ENCODE data around the gene SAMD8. TPM values are rescaled to one million over a fixed set of nuclear protein-coding genes. Genes with fewer than 3 reads are reported as not detected.

The SAMD8 gene
- total RNA-seq, 1 experiment from 2014 or later: 28.1 TPM

- ChIA-PET CTCF (interaction anchor here (0.7 kb wide), 2 partner anchors 45 to 794 kb away, joined by 3 to 5 read pairs; a partner anchor contains a TSS), POLR2A (interaction anchor here (0.6 kb wide), 1 partner anchor 79 kb away, joined by 3 read pairs; no protein-coding TSS in a partner anchor)
- Mint-ChIP-seq H3K4me3 (ENCODE audit: unreplicated experiment) (no peak overlapping the region), H3K9me3 (ENCODE audit: unreplicated experiment) (no peaks in the 10 kb centered on the region), H3K27me3 (ENCODE audit: insufficient read depth, unreplicated experiment) (no peaks in the 10 kb centered on the region), H3K36me3 (ENCODE audit: insufficient read depth, unreplicated experiment) (no peaks in the 10 kb centered on the region), H3K4me1 (ENCODE audit: insufficient read depth, unreplicated experiment) (peaks cover 4% of the 10 kb centered on the region), H3K27ac (ENCODE audit: low read depth, unreplicated experiment) (no peak overlapping the region)
- intact Hi-C loops (cut with micrococcal nuclease): no loop called here
- DNase-seq (ENCODE audit: unreplicated experiment): no peak
- no peak for TF ChIP-seq CTCF (IDR thresholded peaks at IDR 0.05; ENCODE audit: unreplicated experiment)
- BruUV-seq (replicated peaks): no TSS peak
Observed at GRCh38 chr10:75063461-75064230, 47.8 kb upstream of the SAMD8 start.

GRCh38 chr10:75065076-75065475 lies 46.4 kb upstream of the SAMD8 start:
- Mint-ChIP-seq H3K36me3 (ENCODE audit: insufficient read depth, unreplicated experiment) (no peaks in the 10 kb centered on the region), H3K9me3 (ENCODE audit: unreplicated experiment) (no peaks in the 10 kb centered on the region), H3K4me3 (ENCODE audit: unreplicated experiment) (no peak overlapping the region), H3K4me1 (ENCODE audit: insufficient read depth, unreplicated experiment) (peaks cover 6% of the 10 kb centered on the region), H3K27me3 (ENCODE audit: insufficient read depth, unreplicated experiment) (no peaks in the 10 kb centered on the region), H3K27ac (ENCODE audit: low read depth, unreplicated experiment) (no peak overlapping the region)
- TF ChIP-seq CTCF (IDR thresholded peaks at IDR 0.05; ENCODE audit: unreplicated experiment): no peak
- ChIA-PET CTCF (no interaction called here), POLR2A (interaction anchor here (0.6 kb wide), 1 partner anchor 940 kb away, joined by 3 read pairs; no protein-coding TSS in a partner anchor)
- no TSS peak for BruUV-seq (replicated peaks)
- no peak for DNase-seq (ENCODE audit: unreplicated experiment)
- intact Hi-C loops (cut with micrococcal nuclease): no loop called here

- H3K4me1 Mint-ChIP-seq (ENCODE audit: insufficient read depth, unreplicated experiment): peaks cover 6% of the 10 kb centered on the region
- no peak for DNase-seq (ENCODE audit: unreplicated experiment)
- no peak overlapping the region for H3K27ac Mint-ChIP-seq (ENCODE audit: low read depth, unreplicated experiment)
- no peaks in the 10 kb centered on the region for H3K9me3 Mint-ChIP-seq (ENCODE audit: unreplicated experiment)
- H3K27me3 Mint-ChIP-seq (ENCODE audit: insufficient read depth, unreplicated experiment): no peaks in the 10 kb centered on the region
- ChIA-PET CTCF (interaction anchor here (0.6 kb wide), 1 partner anchor 90 kb away, joined by 3 read pairs; no protein-coding TSS in a partner anchor), POLR2A (no interaction called here)
- no peak for TF ChIP-seq CTCF (IDR thresholded peaks at IDR 0.05; ENCODE audit: unreplicated experiment)
- no peaks in the 10 kb centered on the region for H3K36me3 Mint-ChIP-seq (ENCODE audit: insufficient read depth, unreplicated experiment)
- no TSS peak for BruUV-seq (replicated peaks)
- H3K4me3 Mint-ChIP-seq (ENCODE audit: unreplicated experiment): no peak overlapping the region
- intact Hi-C loops (cut with micrococcal nuclease): no loop called here
Observed at GRCh38 chr10:75066271-75066670, 45.2 kb upstream of the SAMD8 start.

GRCh38 chr10:75067272-75067671 lies 44.2 kb upstream of the SAMD8 start:
- Mint-ChIP-seq H3K9me3 (ENCODE audit: unreplicated experiment) (no peaks in the 10 kb centered on the region), H3K27me3 (ENCODE audit: insufficient read depth, unreplicated experiment) (no peaks in the 10 kb centered on the region), H3K4me3 (ENCODE audit: unreplicated experiment) (no peak overlapping the region), H3K36me3 (ENCODE audit: insufficient read depth, unreplicated experiment) (no peaks in the 10 kb centered on the region), H3K27ac (ENCODE audit: low read depth, unreplicated experiment) (no peak overlapping the region), H3K4me1 (ENCODE audit: insufficient read depth, unreplicated experiment) (peaks cover 6% of the 10 kb centered on the region)
- no peak for TF ChIP-seq CTCF (IDR thresholded peaks at IDR 0.05; ENCODE audit: unreplicated experiment)
- DNase-seq (ENCODE audit: unreplicated experiment): no peak
- BruUV-seq (replicated peaks): no TSS peak
- CTCF ChIA-PET: interaction anchor here (0.9 kb wide), 1 partner anchor 14 kb away, joined by 4 read pairs; no protein-coding TSS in a partner anchor
- POLR2A ChIA-PET: interaction anchor here (0.6 kb wide), 1 partner anchor 46 kb away, joined by 3 read pairs; no protein-coding TSS in a partner anchor
- intact Hi-C loops (cut with micrococcal nuclease): no loop called here
